Ovary (tissue), 9 donors: Measurements from ENCODE around the gene CDH23. TPM values are rescaled to one million over a fixed set of nuclear protein-coding genes. Genes with fewer than 3 reads are reported as not detected.
A peak's percentile ranks its signal among the peaks of the same experiment; 100 is the strongest.

Experiments used
- DNase-seq, 5 donors: peaks; one replicate each; pipeline ENCODE4 v3.0.0-alpha.2; 2019 to 2020
- H3K27ac ChIP-seq, 2 donors: fragments of 200-600 bp; one replicate each; pipeline versions ENCODE4 v1.5.1 to v1.8.0; 2019 to 2022
- H3K27me3 ChIP-seq: fragments of 200-600 bp; one replicate; pipeline ENCODE4 v1.8.0; 2022
- H3K36me3 ChIP-seq: fragments of 200-600 bp; sonication (generic); one replicate; pipeline ENCODE4 v1.5.1; 2019
- H3K4me1 ChIP-seq: one replicate; pipeline ENCODE4 v1.8.1; 2013; ENCODE audit warnings: mild to moderate bottlenecking, moderate library complexity; ENCODE audit not compliant: insufficient read depth
- H3K4me3 ChIP-seq: fragments of 200-600 bp; sonication (generic); one replicate; pipeline ENCODE4 v1.5.1; 2017
- H3K9me3 ChIP-seq, 2 donors: fragments of 200-600 bp in 1 of 2; sonication (generic) in 1 of 2; one replicate each; pipeline versions ENCODE4 v1.5.1 to v1.8.1; 2013 to 2019; ENCODE audit warnings: mild to moderate bottlenecking in 1 of 2, moderate library complexity in 1 of 2
- CTCF ChIP-seq, 3 donors: fragments of 450-650 bp in 2 of 3; fragments of 200-600 bp in 1 of 3; IDR thresholded peaks; one replicate each; pipeline versions ENCODE4 v1.5.1 to v1.8.0; 2016 to 2022; ENCODE audit warnings: antibody characterized with exemption in 3 of 3, mild to moderate bottlenecking in 1 of 3
- EP300 ChIP-seq: sonication (generic); formaldehyde crosslinking; IDR thresholded peaks from one replicate; pipeline ENCODE4 v1.6.1; 2017; ENCODE audit warnings: antibody characterized with exemption
- POLR2A ChIP-seq: fragments of 450-650 bp; IDR thresholded peaks from one replicate; pipeline ENCODE4 v1.6.1; 2017; ENCODE audit warnings: antibody characterized with exemption, mild to moderate bottlenecking, moderate library complexity
- WGBS, 3 donors: extraction: QIAGEN DNeasy Blood & Tissue Kit in 1 of 3; methylation state at CpG; one replicate each; pipeline versions ENCODE4 v1.1.5 to v1.1.7; 2013 to 2017; 5-methylcytosine and 5-hydroxymethylcytosine counted together
- intact Hi-C, 4 donors: fragments of 100-400 bp; cut with DNase I; formaldehyde crosslinking; loops; one replicate each; pipeline versions ENCODE4 v1.11.0 to v1.15.1; 2022 to 2023
- polyA plus RNA-seq, 2 donors: library from polyadenylated mRNA; stranded (reverse); fragments of 200-250 nt in 1 of 2; fragments of 350-450 nt in 1 of 2; fragmentation: Illumina TruSeq in 1 of 2; extraction: RNeasy Lipid Tissue Mini Kit (QIAGEN cat#74804) in 1 of 2; gene quantifications; one replicate each; pipeline ENCODE4 v1.2.3, GENCODE V29; 2013 to 2014
- total RNA-seq, 7 donors: library from RNA; depleted of rRNA in 2 of 7; stranded (reverse); fragments of >200 nt in 2 of 7; fragmentation: NEBNext Ultra II Directional in 3 of 7; extraction: Animal tissue kit (Norgen Biotek cat#: 25700) in 3 of 7; gene quantifications; one replicate each; pipeline versions ENCODE4 v1.1.0 to v1.2.4, GENCODE V29; 2016 to 2023
- donor health status: DM: no; HTN: no; CAD: no; lungs with moderate emphysema.
- donor health status: DM: no; HTN: no; CAD: no.
- donor health status: Bipolar disorder and iron deficiency.
- donor health status: DM: yes; HTN: yes; CAD: no.
- donor health status: DM: no; HTN: no; CAD: no.
- donor health status: DM: yes; HTN: yes; CAD: no.

The CDH23 gene
- total and polyA plus RNA-seq, 9 donors = 7.5 to 108 (median 39.1) TPM

- 91 to 96% (median 95%) methylated on average over 17 of the region's 17 CpGs for WGBS, 3 donors
- intact Hi-C loops = loop anchor here in 1 of 4 donors (10.0 kb wide), 1 partner anchor 383 kb away; the partner anchor contains the start of gene CDH23
- DNase-seq = peak in 1 of 5 donors; percentile 16
Measured at GRCh38 chr10:71777213-71777985, 380.7 kb downstream of the CDH23 start.

DNA sequence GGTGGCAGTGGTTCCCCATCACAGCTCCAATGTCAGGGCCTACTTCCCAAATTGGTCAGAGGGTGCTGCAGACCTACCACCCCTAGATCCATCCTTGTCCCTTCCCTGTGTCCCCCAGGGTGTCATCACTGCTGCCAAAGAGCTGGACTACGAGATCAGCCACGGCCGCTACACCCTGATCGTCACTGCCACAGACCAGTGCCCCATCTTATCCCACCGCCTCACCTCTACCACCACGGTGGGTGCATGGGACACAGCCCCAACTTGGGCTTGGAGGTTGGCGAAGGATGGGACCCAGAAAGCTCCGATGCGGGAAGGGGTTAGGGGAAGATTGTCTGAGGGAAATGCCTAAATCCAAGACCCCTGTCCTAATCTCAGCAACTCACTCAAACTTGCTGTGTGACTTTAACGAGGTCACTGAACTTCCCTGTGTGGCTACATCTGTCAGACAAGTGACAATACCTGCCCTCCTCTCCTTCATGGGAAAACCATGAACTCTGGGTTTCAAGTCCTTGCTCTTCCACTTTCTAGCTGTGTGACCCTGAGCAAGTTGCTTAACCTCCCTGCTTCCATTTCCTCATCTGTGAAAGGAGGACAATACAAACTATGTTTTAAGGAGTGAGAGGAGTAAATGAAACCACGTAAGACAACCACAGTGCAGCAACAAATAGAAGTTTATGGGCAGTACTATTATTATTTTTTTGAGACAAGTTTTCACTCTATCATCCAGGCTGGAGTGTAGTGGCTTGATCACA, 381.5 kb downstream of the CDH23 start:
- TF ChIP-seq EP300 = no peak
- no peak for TF ChIP-seq POLR2A
- no peak for TF ChIP-seq CTCF (IDR thresholded peaks at IDR 0.05)
- intact Hi-C loops = loop anchor here in 1 of 4 donors (10.0 kb wide), 1 partner anchor 383 kb away; the partner anchor contains the start of gene CDH23
- 90 to 95% (median 91%) methylated on average over 11 of the region's 11 CpGs for WGBS, 3 donors
- Histone ChIP-seq H3K4me3 (no peak overlapping the region), H3K27me3 (no peaks in the 10 kb centered on the region), H3K27ac (no peak overlapping the region), H3K36me3 (no peaks in the 10 kb centered on the region), H3K4me1 (peaks cover 1% of the 10 kb centered on the region), H3K9me3 (no peaks in the 10 kb centered on the region)
- peak in 1 of 5 donors; percentile 19 for DNase-seq

More at GRCh38 chr10:71777213-71777985, 380.7 kb downstream of the CDH23 start:
- no peaks in the 10 kb centered on the region for H3K9me3 ChIP-seq
- H3K4me1 ChIP-seq = peaks cover 1% of the 10 kb centered on the region
- no peak for TF ChIP-seq EP300
- TF ChIP-seq POLR2A = no peak
- TF ChIP-seq CTCF (IDR thresholded peaks at IDR 0.05) = no peak
- no peak overlapping the region for H3K27ac ChIP-seq
- H3K36me3 ChIP-seq = no peaks in the 10 kb centered on the region
- no peaks in the 10 kb centered on the region for H3K27me3 ChIP-seq
- no peak overlapping the region for H3K4me3 ChIP-seq

GRCh38 chr10:71779641-71780040, 382.9 kb downstream of the CDH23 start:
- H3K36me3 ChIP-seq = no peaks in the 10 kb centered on the region
- no peaks in the 10 kb centered on the region for H3K9me3 ChIP-seq
- intact Hi-C loops = loop anchor here in 1 of 4 donors (10.0 kb wide), 1 partner anchor 385 kb away; the partner anchor contains the start of gene CDH23
- H3K27me3 ChIP-seq = no peaks in the 10 kb centered on the region
- H3K4me1 ChIP-seq = no peaks in the 10 kb centered on the region
- no peak overlapping the region for H3K4me3 ChIP-seq
- WGBS, 3 donors = 90 to 93% (median 91%) methylated on average over 6 of the region's 6 CpGs
- no peak for DNase-seq
- TF ChIP-seq EP300 (no peak), CTCF (IDR thresholded peaks at IDR 0.05) (no peak), POLR2A (no peak)
- H3K27ac ChIP-seq = no peak overlapping the region

- TF ChIP-seq CTCF (IDR thresholded peaks at IDR 0.05) (no peak), POLR2A (no peak), EP300 (no peak)
- Histone ChIP-seq H3K4me3 (no peak overlapping the region), H3K27me3 (no peaks in the 10 kb centered on the region), H3K4me1 (no peaks in the 10 kb centered on the region), H3K27ac (no peak overlapping the region), H3K36me3 (no peaks in the 10 kb centered on the region), H3K9me3 (no peaks in the 10 kb centered on the region)
- intact Hi-C loops = no loop called here
- WGBS, 3 donors = 90 to 91% (median 91%) methylated on average over 7 of the region's 7 CpGs
- DNase-seq = no peak
Measured at GRCh38 chr10:71780156-71780555, 383.4 kb downstream of the CDH23 start.
